Vagina (tissue), 2 donors: ENCODE measurements around the gene ADAP1. TPM values are rescaled to one million over a fixed set of nuclear protein-coding genes. Genes with fewer than 3 reads are reported as not detected.

Source experiments
- DNase-seq, 2 donors: peaks; one replicate each; pipeline ENCODE4 v3.0.0-alpha.2; 2017; ENCODE audit errors: extremely low spot score in 2 of 2
- H3K27ac ChIP-seq: fragments of 200-600 bp; sonication (generic); one replicate; pipeline ENCODE4 v1.5.1; 2019
- H3K27me3 ChIP-seq: fragments of 200-600 bp; sonication (generic); one replicate; pipeline ENCODE4 v1.5.1; 2019
- H3K36me3 ChIP-seq, 2 donors: fragments of 200-600 bp; sonication (generic); one replicate each; pipeline ENCODE4 v1.5.1; 2017 to 2019
- H3K4me1 ChIP-seq: fragments of 200-600 bp; sonication (generic); one replicate; pipeline ENCODE4 v1.5.1; 2019
- H3K4me3 ChIP-seq, 2 donors: fragments of 200-600 bp; sonication (generic); 1 replicate in 1 of 2; 2 replicates in 1 of 2; pipeline ENCODE4 v1.5.1; 2016 to 2019
- H3K9me3 ChIP-seq: fragments of 200-600 bp; sonication (generic); one replicate; pipeline ENCODE4 v1.5.1; 2019
- POLR2A ChIP-seq, 2 donors: fragments of 450-650 bp; IDR thresholded peaks; one replicate each; pipeline ENCODE4 v1.6.1; 2017; ENCODE audit warnings: antibody characterized with exemption in 2 of 2, mild to moderate bottlenecking in 2 of 2, moderate library complexity in 2 of 2
- POLR2AphosphoS5 ChIP-seq, 2 donors: sonication (generic); formaldehyde crosslinking; IDR thresholded peaks; one replicate each; pipeline ENCODE4 v1.9.0; 2017; ENCODE audit warnings: antibody characterized with exemption in 2 of 2, mild to moderate bottlenecking in 2 of 2, low read depth in 1 of 2; ENCODE audit not compliant: insufficient read depth in 1 of 2
- intact Hi-C: fragments of 100-400 bp; cut with DNase I; formaldehyde crosslinking; loops from one replicate; pipeline ENCODE4 v1.15.1; 2023
- total RNA-seq: library from RNA; depleted of rRNA; stranded (reverse); fragments of >200 nt; gene quantifications from one replicate; pipeline ENCODE4 v1.2.3, GENCODE V29; 2016
- TF ChIP-seq, protein P1 (sequence below), 3 experiments: fragments of 450-650 bp in 2 of 3; fragments of 200-600 bp in 1 of 3; sonication (generic) in 1 of 3; IDR thresholded peaks; one replicate each; pipeline ENCODE4 v1.5.1; 2017 to 2019; ENCODE audit warnings: antibody characterized with exemption in 3 of 3, mild to moderate bottlenecking in 2 of 3, moderate library complexity in 2 of 3

ADAP1 gene
- total RNA-seq, 1 donor from 2014 or later: 4.2 TPM

DNA sequence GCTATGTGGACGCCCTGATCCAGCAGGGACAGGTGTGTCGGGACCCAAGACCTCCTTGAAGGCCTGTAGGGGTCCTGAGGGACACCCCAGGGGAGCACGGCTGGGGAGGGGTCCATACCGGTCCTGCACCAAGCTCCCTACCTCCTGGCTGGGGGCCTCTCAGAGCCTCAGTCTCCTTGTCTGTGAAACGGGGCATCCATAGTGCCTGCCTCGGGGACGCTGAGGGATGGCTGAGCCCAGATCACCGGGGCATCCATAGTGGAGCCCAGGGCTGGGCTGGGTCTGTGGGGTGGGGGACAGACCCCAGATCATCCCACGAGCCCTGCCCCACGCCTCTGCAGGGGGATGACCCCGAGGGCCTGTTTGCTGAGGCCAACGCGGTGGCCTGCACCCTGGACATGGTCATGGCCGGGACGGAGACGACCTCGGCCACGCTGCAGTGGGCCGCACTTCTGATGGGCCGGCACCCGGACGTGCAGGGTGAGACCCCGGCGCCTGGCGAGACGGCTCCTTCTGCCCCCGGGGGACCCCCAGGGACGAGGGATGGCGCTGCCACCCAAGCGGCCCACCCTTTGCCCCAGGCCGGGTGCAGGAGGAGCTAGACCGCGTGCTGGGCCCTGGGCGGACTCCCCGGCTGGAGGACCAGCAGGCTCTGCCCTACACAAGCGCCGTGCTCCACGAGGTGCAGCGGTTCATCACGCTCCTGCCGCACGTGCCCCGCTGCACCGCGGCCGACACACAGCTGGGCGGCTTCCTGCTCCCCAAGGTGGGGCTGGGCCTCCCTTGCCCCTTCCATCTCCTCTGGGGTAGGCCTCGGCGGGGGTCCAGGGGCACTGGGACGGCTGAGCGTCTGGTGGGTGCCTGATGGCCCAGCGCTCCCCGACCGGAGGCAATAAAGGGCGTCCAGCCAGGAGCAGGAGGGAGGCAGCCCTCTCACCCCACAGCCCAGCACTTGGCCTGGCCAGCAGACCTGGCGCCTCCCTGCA lies 32.6 kb upstream of the ADAP1 start:
- TF ChIP-seq POLR2A (IDR thresholded peaks at IDR 0.05) (no peak), POLR2AphosphoS5 (IDR thresholded peaks at IDR 0.05; ENCODE audit: insufficient read depth in 1 of 2, low read depth in 1 of 2) (no peak)
- TF ChIP-seq, protein P1, sequence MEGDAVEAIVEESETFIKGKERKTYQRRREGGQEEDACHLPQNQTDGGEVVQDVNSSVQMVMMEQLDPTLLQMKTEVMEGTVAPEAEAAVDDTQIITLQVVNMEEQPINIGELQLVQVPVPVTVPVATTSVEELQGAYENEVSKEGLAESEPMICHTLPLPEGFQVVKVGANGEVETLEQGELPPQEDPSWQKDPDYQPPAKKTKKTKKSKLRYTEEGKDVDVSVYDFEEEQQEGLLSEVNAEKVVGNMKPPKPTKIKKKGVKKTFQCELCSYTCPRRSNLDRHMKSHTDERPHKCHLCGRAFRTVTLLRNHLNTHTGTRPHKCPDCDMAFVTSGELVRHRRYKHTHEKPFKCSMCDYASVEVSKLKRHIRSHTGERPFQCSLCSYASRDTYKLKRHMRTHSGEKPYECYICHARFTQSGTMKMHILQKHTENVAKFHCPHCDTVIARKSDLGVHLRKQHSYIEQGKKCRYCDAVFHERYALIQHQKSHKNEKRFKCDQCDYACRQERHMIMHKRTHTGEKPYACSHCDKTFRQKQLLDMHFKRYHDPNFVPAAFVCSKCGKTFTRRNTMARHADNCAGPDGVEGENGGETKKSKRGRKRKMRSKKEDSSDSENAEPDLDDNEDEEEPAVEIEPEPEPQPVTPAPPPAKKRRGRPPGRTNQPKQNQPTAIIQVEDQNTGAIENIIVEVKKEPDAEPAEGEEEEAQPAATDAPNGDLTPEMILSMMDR (IDR thresholded peaks at IDR 0.05): no peak
- Histone ChIP-seq H3K36me3 (no peaks in the 10 kb centered on the region), H3K27ac (no peak overlapping the region), H3K4me1 (peaks cover 24% of the 10 kb centered on the region), H3K4me3 (no peak overlapping the region), H3K27me3 (no peaks in the 10 kb centered on the region), H3K9me3 (no peaks in the 10 kb centered on the region)
- no peak for DNase-seq
- intact Hi-C loops: no loop called here

DNA sequence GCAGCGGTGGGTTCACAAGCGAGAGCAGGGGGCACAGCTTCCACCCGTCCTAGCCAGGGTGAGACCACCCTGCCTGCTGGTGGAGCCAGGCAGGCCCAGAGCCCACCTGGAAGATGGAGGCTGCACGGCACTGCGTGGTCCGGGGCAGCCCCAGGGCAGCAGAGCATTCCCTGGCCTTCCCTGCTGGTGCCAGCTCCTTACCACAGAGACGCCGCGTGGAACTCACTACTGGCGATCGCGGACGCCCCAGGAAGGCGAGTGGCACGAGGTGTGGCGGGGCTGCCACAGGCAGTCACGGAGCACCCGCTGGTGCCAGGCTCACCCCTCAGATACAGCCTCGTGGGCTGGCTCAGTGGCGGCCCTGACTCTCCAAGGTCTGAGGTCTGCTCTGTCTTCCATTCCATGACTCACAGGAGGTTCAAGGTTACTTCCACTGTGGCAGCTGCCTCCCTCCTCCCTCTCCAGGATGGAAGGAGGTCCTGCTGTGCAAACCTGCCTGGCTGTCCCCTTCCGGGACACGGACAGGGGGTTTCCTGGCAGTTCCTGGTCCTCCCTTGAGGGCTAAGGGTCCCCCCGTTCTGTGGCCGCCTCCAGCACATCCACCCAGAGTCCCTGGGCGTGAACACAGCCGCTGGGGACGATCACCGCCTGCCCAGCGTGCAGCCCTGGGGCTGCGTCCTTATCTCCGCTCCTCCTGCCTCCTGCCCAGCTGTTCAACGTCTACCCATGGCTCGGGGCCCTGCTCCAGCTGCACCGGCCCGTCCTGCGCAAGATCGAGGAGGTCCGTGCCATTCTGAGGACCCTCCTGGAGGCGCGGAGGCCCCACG lies 31.6 kb upstream of the ADAP1 start:
- intact Hi-C loops: no loop called here
- Histone ChIP-seq H3K4me3 (no peak overlapping the region), H3K36me3 (no peaks in the 10 kb centered on the region), H3K27ac (no peak overlapping the region), H3K4me1 (peaks cover 26% of the 10 kb centered on the region), H3K9me3 (no peaks in the 10 kb centered on the region), H3K27me3 (no peaks in the 10 kb centered on the region)
- TF ChIP-seq, protein P1 (IDR thresholded peaks at IDR 0.05): no peak
- TF ChIP-seq POLR2A (IDR thresholded peaks at IDR 0.05): no peak
- no peak for DNase-seq

DNA sequence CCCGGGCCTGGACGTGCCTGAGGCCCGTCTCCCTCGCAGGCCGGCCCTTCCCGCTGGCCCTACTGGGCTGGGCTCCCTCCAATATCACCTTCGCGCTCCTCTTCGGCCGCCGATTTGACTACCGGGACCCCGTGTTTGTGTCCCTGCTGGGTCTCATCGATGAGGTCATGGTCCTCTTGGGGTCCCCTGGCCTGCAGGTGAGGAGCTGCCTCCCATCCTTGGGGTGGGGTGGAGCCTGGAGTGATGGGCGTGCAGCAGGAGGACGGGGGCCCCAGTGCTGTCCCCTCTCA lies 30.6 kb upstream of the ADAP1 start:
- no peak overlapping the region for H3K27ac ChIP-seq
- DNase-seq: no peak
- H3K4me1 ChIP-seq: peaks cover 26% of the 10 kb centered on the region
- H3K4me3 ChIP-seq: no peak overlapping the region
- H3K9me3 ChIP-seq: no peaks in the 10 kb centered on the region
- no peaks in the 10 kb centered on the region for H3K27me3 ChIP-seq
- TF ChIP-seq POLR2A (IDR thresholded peaks at IDR 0.05): no peak
- TF ChIP-seq, protein P1 (IDR thresholded peaks at IDR 0.05): no peak
- TF ChIP-seq POLR2AphosphoS5 (IDR thresholded peaks at IDR 0.05; ENCODE audit: insufficient read depth in 1 of 2, low read depth in 1 of 2): no peak
- intact Hi-C loops: no loop called here
- H3K36me3 ChIP-seq: no peaks in the 10 kb centered on the region

DNA sequence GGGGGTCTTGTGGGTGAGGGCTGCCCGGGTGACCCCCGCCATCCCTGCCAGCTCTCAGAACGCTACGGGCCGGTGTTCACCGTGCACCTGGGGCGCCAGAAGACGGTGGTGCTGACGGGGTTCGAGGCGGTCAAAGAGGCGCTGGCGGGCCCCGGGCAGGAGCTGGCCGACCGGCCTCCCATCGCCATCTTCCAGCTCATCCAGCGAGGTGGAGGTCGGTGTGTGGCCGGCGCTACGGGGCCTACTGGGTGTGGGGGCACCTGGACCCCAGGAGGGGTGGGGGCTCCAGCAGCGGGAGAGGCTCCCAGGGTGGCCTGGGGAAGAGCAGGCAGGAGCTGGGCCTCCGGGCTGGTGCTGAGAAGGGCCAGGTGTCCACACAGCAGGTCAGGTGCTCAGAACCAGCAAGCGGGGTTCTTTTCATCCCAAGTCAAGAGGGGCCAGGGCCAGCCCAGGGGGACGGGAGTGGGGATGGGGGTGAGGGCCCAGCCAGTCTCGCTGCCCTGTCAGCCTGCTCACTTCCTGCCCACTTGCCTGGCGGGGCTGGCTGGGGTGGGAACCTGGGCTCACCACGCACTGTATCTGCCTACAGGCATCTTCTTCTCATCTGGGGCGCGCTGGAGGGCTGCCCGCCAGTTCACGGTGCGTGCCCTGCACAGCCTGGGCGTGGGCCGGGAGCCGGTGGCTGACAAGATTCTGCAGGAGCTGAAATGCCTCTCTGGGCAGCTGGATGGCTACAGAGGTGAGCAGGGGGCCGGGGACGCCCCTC lies 30.1 kb upstream of the ADAP1 start:
- no peak for TF ChIP-seq POLR2A (IDR thresholded peaks at IDR 0.05)
- TF ChIP-seq, protein P1 (IDR thresholded peaks at IDR 0.05): no peak
- no peak for TF ChIP-seq POLR2AphosphoS5 (IDR thresholded peaks at IDR 0.05; ENCODE audit: insufficient read depth in 1 of 2, low read depth in 1 of 2)
- peaks cover 26% of the 10 kb centered on the region for H3K4me1 ChIP-seq
- no peak for DNase-seq
- no peaks in the 10 kb centered on the region for H3K27me3 ChIP-seq
- no peak overlapping the region for H3K27ac ChIP-seq
- no peak overlapping the region for H3K4me3 ChIP-seq
- intact Hi-C loops: no loop called here
- H3K36me3 ChIP-seq: no peaks in the 10 kb centered on the region
- no peaks in the 10 kb centered on the region for H3K9me3 ChIP-seq
